CD4-positive, alpha-beta T cell treated with Interferon gamma for 1 hour (primary cell): ENCODE measurements around the gene ARHGEF39.
"Not testable (repeated sequence)": the region's sequence is repeated elsewhere in the genome, so short reads cannot be mapped to it uniquely, and the experiment has no call there.

Experiments used
- DNase-seq: peaks from one replicate; pipeline ENCODE4 v3.0.0-alpha.2; 2020

ARHGEF39 gene

DNA sequence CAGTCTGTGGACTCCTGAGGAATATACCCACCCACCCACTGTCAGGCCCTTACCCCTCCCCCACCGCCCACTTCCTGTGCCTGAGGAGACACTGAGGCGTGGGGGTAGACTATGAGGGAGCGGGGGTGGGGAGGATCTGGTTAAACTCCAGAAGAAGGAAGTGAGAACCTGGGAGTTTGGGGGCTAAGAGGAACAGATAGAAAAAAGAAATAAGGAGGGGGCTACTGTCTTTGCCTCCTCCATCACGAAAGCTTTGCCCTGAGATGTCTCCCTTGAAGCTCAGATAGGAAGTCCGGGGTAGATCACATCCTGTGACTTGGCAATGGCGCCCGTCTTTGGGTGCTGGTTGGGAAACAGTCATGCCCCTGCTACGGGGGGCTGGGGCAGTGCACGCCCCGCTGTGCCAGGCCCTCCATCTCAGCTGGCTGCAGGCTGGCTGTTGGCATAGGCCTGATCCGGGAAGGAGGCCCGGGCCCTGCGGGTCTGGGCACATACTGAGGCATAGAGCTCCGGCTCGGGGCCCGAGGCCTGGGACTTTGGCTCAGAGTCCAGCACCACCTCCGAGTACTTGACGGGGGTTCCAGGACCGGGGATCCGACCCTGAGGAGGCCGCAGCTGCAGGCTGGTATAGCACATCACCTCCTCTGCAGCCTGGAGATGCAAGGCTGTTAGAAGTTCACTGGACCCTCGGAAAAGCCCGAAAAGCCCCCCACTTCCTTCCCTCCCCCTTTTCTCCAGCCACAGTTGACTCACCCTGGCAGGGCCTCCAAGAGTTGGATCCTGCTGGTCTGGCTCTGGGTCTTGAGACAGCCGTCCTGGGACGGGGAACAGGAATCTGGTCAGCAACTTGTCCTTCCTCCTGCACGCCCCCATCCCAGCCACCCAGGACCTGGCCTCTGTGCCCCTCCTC lies 15.3 kb downstream of the ARHGEF39 start:
- peak; percentile 26 for DNase-seq

DNA sequence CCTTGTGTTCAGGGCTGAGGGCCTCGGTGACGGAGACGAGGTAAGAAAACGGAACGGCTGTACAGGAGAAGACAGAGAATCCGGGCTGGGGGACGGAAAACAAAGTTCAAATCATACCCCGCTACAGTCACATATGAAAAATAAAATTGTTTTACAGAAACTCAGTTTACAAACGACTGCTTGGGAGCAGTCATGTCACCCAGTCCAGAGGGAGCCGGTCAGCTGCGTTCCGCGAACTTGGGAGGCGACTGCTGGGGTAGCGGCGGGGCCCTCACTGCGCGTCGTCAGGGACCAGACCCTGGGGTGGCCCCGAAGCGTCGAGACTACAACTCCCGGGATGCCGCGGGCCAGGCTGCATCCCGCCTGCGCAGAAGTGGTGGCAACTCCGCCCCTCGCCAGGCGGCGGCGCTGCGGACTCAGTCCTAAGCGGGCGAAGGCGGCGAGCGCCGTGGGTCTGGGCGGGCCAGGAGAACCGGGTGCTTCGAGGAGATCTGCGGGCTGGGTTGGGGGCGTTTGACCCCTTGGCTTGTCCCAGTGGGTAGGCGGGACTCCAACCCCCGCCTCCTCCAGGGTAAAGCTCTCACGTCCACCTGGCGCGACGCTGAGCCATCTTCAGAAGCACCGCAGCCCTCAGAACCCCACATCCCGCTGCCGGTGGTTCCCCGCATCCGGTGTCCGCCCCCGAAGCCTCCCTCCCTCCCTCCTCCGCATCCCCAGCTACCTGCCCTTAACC lies 18.3 kb downstream of the ARHGEF39 start:
- DNase-seq, result peak; percentile 89

DNA sequence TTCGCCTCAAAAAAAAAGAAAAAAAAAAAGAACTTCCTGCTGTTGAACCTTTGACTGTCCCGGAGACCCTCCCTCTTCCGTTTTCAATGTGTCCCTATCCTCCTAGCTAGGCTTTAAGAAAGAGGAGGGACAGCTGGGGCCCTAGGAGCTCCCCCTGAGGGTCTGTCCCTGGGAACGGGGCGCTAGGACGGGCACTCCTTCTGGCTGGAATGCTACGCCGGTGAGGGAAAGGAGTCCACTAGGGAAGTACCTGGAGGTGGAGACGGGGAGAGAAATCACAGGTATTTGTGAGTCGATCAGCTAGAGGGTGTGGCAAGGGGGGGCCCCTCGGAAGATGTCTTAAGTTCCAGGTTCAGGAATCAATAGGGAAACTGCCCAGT lies 18.9 kb downstream of the ARHGEF39 start:
- no peak for DNase-seq

DNA sequence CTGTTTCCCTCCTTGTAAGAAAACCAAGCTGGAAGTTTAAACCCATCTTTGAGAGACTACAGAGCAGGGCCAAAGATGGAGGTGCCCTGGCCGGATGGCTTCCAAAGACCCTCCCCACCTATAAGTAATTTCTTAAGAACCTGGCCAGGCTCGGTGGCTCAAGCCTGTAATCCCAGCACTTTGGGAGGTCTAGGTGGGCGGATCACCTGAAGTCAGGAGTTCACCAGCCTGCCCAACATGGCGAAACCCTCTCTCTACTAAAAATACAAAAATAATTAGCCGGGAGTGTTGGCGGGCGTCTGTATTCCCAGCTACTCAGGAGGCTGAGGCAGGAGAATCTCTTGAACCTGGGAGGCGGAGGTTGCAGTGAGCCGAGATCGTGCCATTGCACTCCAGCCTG lies 19.3 kb downstream of the ARHGEF39 start:
- not testable (repeated sequence) for DNase-seq

DNA sequence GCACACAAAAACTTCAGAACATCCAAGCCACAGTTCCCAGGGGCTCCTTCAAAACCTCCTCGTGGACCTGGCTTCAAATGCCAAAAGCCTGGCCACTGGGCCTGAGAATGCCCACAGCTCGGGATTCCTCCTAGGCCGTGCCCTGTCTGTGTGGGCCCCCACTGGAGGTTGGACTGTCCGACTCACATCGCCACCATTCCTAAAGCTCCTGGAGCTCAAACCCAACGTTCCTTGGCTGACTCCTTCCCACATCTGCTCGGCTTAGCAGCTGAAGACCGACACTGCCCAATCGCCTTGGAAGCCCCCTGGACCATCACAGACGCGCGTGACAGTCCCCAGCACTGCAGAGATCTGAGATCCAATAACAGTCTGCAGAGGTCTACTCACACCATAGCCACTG lies 21.9 kb downstream of the ARHGEF39 start:
- DNase-seq, result no peak

DNA sequence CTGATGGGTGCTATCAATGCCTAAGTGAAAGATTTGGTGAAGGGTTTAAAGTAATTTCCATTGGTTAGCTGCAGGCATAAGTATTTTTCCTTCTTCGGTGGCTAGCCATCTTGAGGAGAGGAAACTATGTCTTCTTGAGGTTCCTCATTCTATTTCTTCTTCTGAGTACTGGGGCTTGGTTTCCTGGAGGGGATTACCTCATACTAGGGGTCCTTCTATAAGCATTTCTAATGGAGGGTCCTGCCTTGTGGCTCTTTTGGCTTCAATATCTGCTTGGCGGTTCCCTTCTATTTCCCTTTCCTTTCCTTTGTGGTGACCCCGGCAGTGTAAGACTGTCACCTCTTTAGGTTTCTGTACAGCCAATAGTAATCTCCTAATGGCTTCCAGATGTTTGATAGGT lies 23.5 kb downstream of the ARHGEF39 start:
- DNase-seq, result not testable (repeated sequence)

DNA sequence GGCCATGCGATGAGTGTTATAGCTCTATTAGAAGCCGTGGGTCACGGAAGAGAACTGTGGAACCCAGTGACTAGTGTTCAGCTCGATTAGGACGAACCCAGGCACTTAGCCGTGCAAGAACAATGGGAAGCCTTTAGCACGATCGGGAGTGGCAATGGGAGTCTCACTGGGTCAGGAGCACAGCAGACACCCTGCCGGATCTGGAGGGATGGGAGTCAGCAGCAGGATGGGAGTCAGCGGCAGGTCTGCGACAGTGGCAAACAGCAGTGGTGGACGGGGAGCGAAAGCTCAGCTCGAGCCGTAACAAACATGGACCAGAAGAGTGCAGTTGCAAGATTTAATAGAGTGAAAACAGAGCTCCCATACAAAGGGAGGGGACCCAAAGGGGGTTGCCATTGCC lies 24.6 kb downstream of the ARHGEF39 start:
- DNase-seq, result not testable (repeated sequence)

DNA sequence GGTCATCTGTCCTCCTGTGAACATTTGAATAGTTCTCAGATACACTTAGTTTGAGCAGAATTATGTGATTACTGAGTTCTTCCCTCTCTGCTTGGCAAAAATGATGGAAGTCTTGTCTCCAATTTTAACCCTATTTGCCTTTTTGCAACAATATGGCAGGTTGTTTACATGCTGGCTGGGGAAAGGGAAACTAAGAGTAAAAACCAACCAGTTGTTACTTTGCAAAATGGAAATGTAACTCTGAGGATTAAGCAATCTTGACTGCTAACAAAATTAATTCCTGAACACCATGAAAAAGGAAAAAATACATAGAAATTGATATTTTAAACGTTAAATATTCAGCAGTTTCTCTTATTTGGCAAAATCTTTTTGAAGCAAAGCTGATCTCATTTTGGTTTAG lies 25.4 kb downstream of the ARHGEF39 start:
- no peak for DNase-seq

DNA sequence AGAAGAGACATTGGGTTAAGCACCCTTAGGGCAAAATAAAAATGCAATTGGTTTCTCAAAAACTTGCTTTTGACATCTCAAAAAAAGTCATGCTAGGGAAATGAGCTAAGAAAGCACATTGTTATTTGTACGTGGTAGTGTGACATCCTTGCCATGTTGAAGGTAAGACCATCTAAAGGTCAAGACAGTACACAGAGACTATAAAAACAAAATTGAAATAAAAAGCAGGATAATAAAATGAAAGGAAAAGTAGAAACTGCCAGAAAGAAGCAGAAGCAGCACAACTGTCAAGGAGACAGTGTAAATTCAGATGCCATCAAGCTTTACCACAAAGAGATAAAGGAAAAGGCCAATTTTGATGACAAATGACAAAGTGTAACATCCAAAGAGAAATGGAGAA lies 25.8 kb downstream of the ARHGEF39 start:
- not testable (repeated sequence) for DNase-seq

DNA sequence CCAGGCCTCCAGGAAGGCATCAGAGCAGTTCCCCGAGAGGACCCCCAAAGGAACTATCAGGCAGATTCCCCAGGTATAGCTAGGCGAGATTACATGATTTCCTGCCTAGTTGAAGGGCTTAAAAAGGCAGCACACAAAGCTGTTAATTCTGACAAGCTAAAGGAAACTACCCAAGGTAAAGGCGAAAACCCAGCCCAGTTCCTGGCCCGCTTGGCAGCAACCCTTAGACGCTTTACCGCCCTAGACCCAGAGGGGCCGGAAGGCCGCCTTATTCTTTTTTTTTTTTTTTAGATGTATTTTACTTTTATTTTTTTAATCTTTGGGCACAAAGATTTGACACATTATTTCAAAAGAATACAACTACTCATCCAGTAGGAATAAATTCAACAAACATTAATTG lies 26.2 kb downstream of the ARHGEF39 start:
- DNase-seq, result peak; percentile 54

DNA sequence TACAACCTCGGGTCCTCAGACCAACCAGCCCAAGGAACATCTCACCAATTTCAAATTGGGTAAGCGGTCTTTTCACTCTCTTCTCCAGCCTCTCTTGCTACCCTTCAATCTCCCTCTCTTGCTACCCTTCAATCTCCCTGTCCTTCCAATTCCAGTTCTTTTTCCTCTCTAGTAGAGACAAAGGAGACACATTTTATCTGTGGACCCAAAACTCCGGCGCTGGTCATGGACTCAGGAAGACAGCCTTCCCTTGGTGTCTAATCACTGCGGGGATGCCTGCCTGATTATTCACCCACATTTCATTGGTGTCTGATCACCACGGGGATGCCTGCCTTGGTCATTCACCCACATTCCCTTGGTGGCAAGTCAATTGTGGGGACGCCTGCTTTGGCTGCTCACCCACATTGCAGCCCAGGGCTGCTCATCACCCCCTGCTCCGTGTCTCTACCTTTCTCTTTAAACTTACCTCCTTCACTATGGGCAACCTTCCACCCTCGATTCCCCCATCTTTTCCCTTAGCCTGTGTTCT lies 27.5 kb downstream of the ARHGEF39 start:
- not testable (repeated sequence) for DNase-seq

DNA sequence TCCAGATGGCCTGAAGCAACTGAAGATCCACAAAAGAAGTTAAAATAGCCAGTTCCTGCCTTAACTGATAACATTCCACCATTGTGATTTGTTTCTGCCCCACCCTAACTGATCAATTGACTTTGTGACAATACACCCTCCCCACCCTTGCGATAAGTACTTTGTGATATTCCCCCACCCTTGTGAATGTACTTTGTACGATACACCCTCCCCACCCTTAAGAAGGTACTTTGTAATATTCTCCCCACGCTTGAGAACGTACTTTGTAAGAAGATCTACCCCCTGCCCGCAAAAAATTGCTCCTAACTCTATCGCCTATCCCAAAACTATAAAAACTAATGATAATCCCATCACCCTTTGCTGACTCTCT lies 28.1 kb downstream of the ARHGEF39 start:
- not testable (repeated sequence) for DNase-seq

DNA sequence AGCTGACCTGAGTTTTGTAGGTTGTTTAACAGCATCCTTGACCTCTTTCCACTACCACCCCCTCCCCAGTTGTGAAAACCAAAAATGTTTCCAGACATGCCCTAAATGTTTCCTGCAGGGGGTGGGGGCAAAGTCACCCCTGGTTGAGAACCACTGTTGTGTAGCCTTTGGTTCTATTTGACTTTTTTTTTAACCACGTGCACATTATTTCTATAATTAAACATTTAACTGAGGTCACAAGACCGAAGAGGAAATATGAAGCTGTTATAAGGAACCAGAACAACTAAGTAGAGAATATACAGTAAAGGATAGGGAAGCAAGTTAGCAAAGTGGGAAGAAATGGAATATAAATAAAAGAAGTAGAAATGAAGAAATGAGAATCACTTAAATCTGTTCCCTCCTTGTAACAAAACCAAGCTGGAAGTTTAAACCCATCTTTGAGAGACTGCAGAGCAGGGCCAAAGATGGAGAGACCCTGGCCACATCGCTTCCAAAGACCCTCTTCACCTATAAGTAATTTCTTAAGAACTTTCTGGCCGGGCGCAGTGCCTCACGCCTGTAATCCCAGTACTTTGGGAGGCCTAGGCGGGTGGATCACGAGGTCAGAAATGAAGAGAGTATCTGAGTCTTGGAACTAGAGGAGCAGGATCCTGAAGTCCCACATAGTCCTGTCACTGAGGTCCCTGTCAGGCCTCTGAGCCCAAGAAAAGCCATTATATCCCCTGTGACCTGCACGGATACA lies 28.7 kb downstream of the ARHGEF39 start:
- DNase-seq, result no peak

DNA sequence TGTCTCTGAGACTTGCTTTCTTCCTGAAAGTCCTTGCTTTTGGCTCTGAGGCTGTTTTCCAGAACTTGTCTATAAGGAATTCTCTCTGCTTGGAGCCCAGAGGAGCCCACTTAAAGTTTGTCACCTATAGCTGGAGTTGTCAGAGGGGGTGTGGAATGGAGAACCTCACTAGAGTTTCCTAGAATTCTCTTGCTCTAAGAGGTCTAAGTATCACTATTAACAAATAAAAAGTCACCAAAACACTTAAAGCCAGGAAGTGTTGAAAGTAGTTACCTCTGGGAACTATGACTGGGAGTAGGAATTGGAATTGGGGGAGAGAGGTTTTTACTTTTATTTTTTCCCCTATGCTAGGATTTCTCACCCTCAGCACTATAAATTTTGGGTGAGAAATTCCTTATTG lies 29.3 kb downstream of the ARHGEF39 start:
- no peak for DNase-seq

DNA sequence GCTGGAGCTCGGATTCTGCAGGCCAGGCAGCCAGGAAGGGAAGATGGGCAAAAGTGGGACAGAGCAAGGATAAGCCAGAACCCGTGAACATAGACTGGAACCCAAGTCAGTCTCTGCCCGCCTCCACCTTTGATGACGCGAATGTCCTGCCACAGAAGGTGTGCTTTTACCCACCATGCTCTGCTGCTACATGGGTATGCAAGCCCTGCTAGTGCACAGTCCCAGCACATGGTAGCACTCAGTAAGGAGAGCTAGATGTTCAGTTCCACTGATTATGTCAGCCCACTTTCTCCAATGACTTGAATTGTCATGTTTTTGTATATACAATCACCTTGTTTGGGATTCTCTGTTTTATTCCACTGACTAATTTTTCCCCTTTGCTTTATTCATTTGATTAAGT lies 35.4 kb downstream of the ARHGEF39 start:
- no peak for DNase-seq

DNA sequence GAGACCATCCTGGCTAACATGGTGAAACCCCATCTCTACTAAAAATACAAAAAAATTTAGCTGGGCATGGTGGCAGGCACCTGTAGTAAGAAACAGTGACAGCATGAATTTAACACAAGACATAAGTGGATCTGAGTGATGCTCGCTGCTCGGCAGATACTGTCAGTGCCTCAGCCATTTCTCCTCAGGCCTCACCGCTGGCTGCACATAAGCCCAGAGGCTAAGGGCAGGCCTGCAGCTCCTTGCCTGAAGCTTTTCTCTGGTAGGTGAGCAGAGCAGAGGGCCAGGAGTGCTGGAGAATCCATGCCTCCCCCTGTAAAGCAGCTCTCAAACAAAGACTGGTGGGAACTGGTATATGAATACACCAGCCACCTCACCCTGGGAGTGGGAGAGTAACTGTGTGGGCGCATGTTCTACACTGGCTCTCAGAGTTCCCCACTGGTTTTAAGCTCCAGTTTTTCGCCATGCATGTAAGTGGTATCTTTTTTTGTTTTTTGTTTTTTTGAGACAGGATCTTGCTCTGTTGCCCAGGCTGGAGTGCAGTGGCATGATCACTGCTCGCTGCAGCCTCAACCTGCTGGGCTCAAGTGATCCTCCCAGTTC lies 36.5 kb downstream of the ARHGEF39 start:
- no peak for DNase-seq

DNA sequence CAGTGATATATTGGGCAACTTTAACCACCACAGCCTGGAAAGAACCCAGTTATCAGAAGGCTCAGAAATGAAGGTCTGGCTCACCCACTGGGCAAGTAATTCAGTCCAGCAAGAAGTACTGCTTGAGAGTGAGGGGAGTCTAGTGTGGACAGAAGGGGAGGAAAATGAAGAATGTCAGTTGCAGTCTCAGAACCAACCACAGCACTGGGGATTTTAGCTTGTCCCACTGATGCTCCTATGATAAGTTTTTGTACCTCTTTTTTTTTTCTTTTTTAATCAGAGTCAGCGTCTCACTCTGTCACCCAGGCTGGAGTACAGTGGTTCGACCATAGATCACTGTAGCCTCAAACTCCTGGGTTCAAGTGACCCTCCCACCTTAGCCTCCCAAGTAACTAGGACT lies 37.4 kb downstream of the ARHGEF39 start:
- no peak for DNase-seq

DNA sequence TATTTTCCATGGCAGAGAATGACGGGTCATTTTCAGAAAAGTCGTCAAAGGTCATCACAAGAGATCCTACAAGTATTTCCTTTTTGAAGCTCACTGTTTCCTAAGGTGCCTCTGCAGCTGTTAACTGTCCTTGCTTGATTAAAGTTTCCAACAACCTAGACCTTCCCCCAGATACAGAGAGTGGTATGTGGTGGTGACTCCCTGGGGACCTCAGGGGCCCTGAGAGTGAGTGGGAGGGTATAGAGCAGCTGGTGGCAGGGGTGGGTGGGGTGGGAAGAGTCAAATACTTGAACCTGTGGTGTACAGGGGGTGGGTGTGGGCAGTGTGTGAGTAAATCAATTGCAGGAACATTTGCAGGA lies 45.2 kb downstream of the ARHGEF39 start:
- peak; percentile 58 for DNase-seq

DNA sequence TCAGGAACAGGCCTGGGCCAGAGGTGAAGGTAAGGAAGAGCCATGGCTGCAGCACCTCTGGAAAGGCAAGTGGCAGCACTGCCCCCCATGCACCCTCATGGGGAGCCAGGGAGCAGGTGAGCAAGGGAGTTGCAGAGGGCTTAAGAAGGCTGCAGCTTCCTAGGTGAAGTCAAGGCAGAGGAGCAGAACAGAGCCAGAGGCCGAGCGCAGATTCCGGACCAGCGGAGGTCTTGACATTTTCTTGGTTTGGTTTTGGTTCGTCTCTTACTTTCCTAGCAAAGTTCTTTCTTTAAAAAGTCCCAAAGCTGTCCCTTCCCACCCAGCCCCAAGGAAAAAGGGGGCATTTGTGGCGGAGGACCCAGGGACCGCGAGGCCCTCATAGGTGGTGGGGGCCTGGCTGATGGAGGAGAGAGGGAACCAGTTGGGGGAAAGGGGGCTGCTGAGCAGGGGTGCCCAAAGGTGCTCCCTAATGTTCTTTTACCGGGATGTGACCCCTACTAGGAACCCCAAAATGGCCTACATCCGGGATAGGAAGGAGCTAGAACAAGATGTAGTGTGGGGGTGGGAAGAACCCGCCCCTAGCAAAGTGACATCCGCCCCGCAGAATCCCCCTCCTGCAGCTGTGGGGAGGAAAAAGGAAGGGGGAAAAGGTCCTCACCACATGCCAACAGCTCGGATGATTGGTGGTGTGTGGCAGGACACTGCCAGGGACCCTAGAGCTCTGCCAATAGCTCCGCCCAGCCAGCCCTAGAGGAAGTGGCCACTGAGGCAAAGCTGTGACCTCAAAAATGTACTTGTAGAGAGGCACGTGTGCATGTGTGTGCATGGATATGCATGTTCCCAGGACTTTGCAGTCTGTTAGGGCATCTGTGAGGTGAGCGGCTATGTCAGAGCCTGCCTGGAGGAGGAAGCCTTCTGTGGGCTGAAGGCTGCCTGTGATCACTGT lies 45.9 kb downstream of the ARHGEF39 start:
- DNase-seq, result peak; percentile 72

DNA sequence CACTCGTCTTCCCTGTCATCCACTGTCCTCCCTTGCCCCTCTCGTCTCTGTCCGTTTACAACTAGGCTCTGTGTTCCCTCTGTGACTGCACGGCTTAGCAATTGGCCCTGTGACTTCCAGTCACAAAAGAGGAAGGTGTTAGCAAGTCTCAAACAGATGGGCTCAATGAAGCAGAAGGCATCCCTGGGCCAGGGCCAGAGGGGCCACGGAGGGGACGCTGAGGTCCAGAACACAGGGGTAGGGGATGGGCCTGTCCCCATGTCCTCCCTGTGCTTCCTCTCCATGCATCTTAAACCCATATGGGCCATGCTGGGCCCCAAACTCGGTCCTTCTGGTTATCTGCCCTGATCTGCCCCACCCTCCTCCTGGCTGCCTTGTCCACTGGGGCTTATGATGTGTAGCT lies 46.7 kb downstream of the ARHGEF39 start, which contains the start of gene CD72:
Gene CD72 (minus strand): TSS at position 89 of the 403 bp plus-strand sequence. CDS start 110 bp downstream, outside the sequence.
- DNase-seq, result peak; percentile 46

DNA sequence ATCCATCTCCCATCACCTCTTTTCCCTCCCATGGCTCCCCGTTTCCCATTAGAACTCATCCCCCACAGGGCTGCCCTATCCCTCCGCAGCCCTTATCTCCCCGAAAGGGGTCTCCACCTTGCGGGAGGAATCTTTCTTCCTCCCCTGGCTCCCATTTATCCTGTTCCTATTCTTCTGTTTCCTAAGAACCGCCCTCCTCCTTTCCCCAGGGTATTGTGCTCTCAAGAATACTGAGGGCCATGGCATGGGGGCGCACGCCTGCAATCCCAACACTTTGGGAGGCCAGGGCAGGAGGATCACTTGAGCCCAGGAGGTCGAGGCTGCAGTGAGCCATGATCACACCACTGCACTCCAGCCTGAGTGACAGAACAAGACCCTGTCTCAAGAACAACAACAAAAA lies 47.4 kb downstream of the ARHGEF39 start:
- DNase-seq, result no peak
